HepG2 (cell line): Measurements from ENCODE around the gene BCAR3. TPM values are rescaled to one million over a fixed set of nuclear protein-coding genes. Genes with fewer than 3 reads are reported as not detected.

ENCODE experiments used
- ATAC-seq: fragments of 200-7000 bp; cut with Tn5 transposase; 3 replicates; pipeline ENCODE4 v1.9.1; 2020; ENCODE audit warnings: mild to moderate bottlenecking, moderate library complexity
- BruUV-seq: library from RNA; stranded (reverse); fragments of 400-500 nt; replicated peaks from 2 replicates; lab custom pipeline; 2021; lab: Mats Ljungman, UMichigan
- CTCF ChIA-PET: fragments of 300-600 bp; formaldehyde crosslinking; extraction: SDS; loops from one replicate; lab custom pipeline; 2021; ENCODE audit warnings: low total read pairs, inconsistent platforms, low intra/inter-chr PET ratio; lab: Yijun Ruan, JAX
- POLR2A ChIA-PET: fragments of 350-600 bp; sonication (Branson Sonifier 250); formaldehyde crosslinking; loops from one replicate; lab custom pipeline; 2020; ENCODE audit warnings: antibody characterized with exemption, inconsistent platforms; lab: Yijun Ruan, JAX
- DNase-seq: peaks from one replicate; pipeline ENCODE4 v3.0.0-alpha.2; 2015; ENCODE audit warnings: low spot score
- FAIRE-seq: peaks from 3 replicates; lab custom pipeline; 2011; peaks lifted over from hg19 to GRCh38; lab: Jason Lieb, UNC
- H2AFZ ChIP-seq: one replicate; pipeline ENCODE4 v1.6.1; 2011; ENCODE audit warnings: low read length, inconsistent platforms
- H3K27ac ChIP-seq: fragments of 300-600 bp; 3 replicates; pipeline ENCODE4 v1.8.0; 2011; ENCODE audit warnings: mixed run types, mild to moderate bottlenecking, mixed read lengths, low read length, inconsistent platforms; ENCODE audit not compliant: insufficient read depth; ENCODE audit errors: extremely low read length
- H3K27me3 ChIP-seq, 2 experiments: fragments of 200-600 bp in 1 of 2; 2 replicates in 1 of 2; 3 replicates in 1 of 2; pipeline versions ENCODE4 v1.6.0 to v1.8.0; 2011; ENCODE audit warnings: low read length in 2 of 2, mild to moderate bottlenecking in 2 of 2, moderate library complexity in 2 of 2, inconsistent platforms in 1 of 2; ENCODE audit not compliant: insufficient read depth in 2 of 2, control insufficient read depth in 1 of 2
- H3K36me3 ChIP-seq, 2 experiments: fragments of 200-600 bp in 1 of 2; replicated peaks in 1 of 2; 2 replicates in 1 of 2; 3 replicates in 1 of 2; pipeline versions ENCODE4 v1.5.1 to v1.8.0; 2011; ENCODE audit warnings: low read length in 2 of 2, inconsistent platforms in 1 of 2; ENCODE audit not compliant: insufficient read depth in 2 of 2, control insufficient read depth in 1 of 2
- H3K4me1 ChIP-seq: 2 replicates; pipeline ENCODE4 v1.5.1; 2012; ENCODE audit warnings: low read length, inconsistent platforms; ENCODE audit not compliant: insufficient read depth
- H3K4me2 ChIP-seq: 2 replicates; pipeline ENCODE4 v1.6.0; 2011; ENCODE audit warnings: low read depth, low read length, inconsistent platforms
- H3K4me3 ChIP-seq, 3 experiments: fragments of 200-600 bp in 1 of 3; sonication (generic), shearing (Covaris generic) in 1 of 3; replicated peaks in 1 of 3; 2 replicates each; pipeline ENCODE4 v1.5.1; 2011 to 2016; ENCODE audit warnings: low read length in 3 of 3, inconsistent platforms in 2 of 3, low read depth in 2 of 3, mild to moderate bottlenecking in 2 of 3, control low read depth in 1 of 3, mixed read lengths in 1 of 3; ENCODE audit not compliant: insufficient read depth in 1 of 3
- H3K79me2 ChIP-seq: one replicate; pipeline ENCODE4 v1.6.1; 2011; ENCODE audit warnings: low read length, inconsistent platforms; ENCODE audit not compliant: insufficient read depth
- H3K9ac ChIP-seq: 2 replicates; pipeline ENCODE4 v1.6.0; 2011; ENCODE audit warnings: mild to moderate bottlenecking, low read depth, low read length, inconsistent platforms; ENCODE audit not compliant: insufficient read depth
- H3K9me3 ChIP-seq: 2 replicates; pipeline ENCODE4 v1.5.1; 2012; ENCODE audit warnings: mild to moderate bottlenecking, low read length
- H4K20me1 ChIP-seq: 2 replicates; pipeline ENCODE4 v1.6.0; 2011; ENCODE audit warnings: inconsistent platforms, mild to moderate bottlenecking, low read length, moderate library complexity; ENCODE audit not compliant: insufficient read depth
- HES4 ChIP-seq: sonication (generic); formaldehyde crosslinking; IDR thresholded peaks from 2 replicates; pipeline ENCODE4 v1.9.0; 2021; ENCODE audit warnings: mild to moderate bottlenecking, missing genetic modification reagents, borderline replicate concordance
- JUN ChIP-seq: sonication (generic); formaldehyde crosslinking; IDR thresholded peaks from 2 replicates; pipeline ENCODE4 v1.4.0; 2020; ENCODE audit warnings: mild to moderate bottlenecking, missing genetic modification reagents
- MTA1 ChIP-seq: sonication (generic); formaldehyde crosslinking; IDR thresholded peaks from 2 replicates; pipeline ENCODE4 v1.4.0; 2020; ENCODE audit warnings: missing genetic modification reagents, mild to moderate bottlenecking, borderline replicate concordance
- SMYD3 ChIP-seq: sonication (generic); formaldehyde crosslinking; IDR thresholded peaks from 2 replicates; pipeline ENCODE4 v1.8.1; 2023; ENCODE audit warnings: mild to moderate bottlenecking, missing genetic modification reagents
- SNAPC2 ChIP-seq: sonication (generic); formaldehyde crosslinking; IDR thresholded peaks from 2 replicates; pipeline ENCODE4 v1.8.1; 2022; ENCODE audit warnings: mild to moderate bottlenecking, missing genetic modification reagents
- SRY ChIP-seq: sonication (generic); formaldehyde crosslinking; IDR thresholded peaks from 2 replicates; pipeline ENCODE4 v1.8.0; 2022; ENCODE audit warnings: mild to moderate bottlenecking, missing genetic modification reagents
- ZNF256 ChIP-seq: sonication (generic); formaldehyde crosslinking; conservative IDR thresholded peaks from 2 replicates; pipeline ENCODE4 v1.4.0; 2020; ENCODE audit warnings: missing genetic modification reagents
- ZNF547 ChIP-seq: sonication (generic); formaldehyde crosslinking; IDR thresholded peaks from 2 replicates; pipeline ENCODE4 v1.5.1; 2020; ENCODE audit warnings: mild to moderate bottlenecking, missing genetic modification reagents
- ZNF7 ChIP-seq: IDR thresholded peaks from 2 replicates; pipeline ENCODE4 v1.6.1; 2016; ENCODE audit warnings: missing biosample characterization, missing genetic modification reagents
- ZNF704 ChIP-seq: sonication (generic); formaldehyde crosslinking; IDR thresholded peaks from 2 replicates; pipeline ENCODE4 v1.8.1; 2023; ENCODE audit warnings: mild to moderate bottlenecking, inconsistent platforms, moderate library complexity, missing genetic modification reagents, borderline replicate concordance
- ZNF772 ChIP-seq: sonication (generic); formaldehyde crosslinking; IDR thresholded peaks from 2 replicates; pipeline ENCODE4 v1.5.0; 2020; ENCODE audit warnings: mild to moderate bottlenecking, missing genetic modification reagents
- WGBS: methylation state at CpG from one replicate; pipeline ENCODE4 v1.1.6; 2017; ENCODE audit warnings: low lambda C conversion rate; 5-methylcytosine and 5-hydroxymethylcytosine counted together
- in situ Hi-C: cut with HindIII; loops from 2 replicates; pipeline ENCODE4 v1.10.0; 2017; ENCODE audit warnings: low pct_unique_long_range_greater_than_20kb; ENCODE audit not compliant: extremely low pct_ligation_motif_present
- intact Hi-C: fragments of 100-400 bp; cut with micrococcal nuclease; formaldehyde crosslinking; loops from one replicate; pipeline ENCODE4 v1.10.0; 2022; ENCODE audit not compliant: unreplicated experiment
- polyA plus RNA-seq, 8 experiments: library from polyadenylated mRNA; depleted of rRNA in 3 of 8; stranded (reverse) in 7 of 8; unstranded in 1 of 8; fragments of >200 nt; fragmentation: Illumina TruSeq in 4 of 8; extraction: Trizol in 4 of 8; gene quantifications; 2 replicates each; pipeline versions ENCODE4 v1.2.1 to v1.2.3, GENCODE V29; 2011 to 2016; ENCODE audit warnings: low read depth in 4 of 8, missing spikeins in 1 of 8, mixed read lengths in 1 of 8; ENCODE audit not compliant: insufficient read depth in 1 of 8
- total RNA-seq, 5 experiments: library from RNA; depleted of rRNA; stranded (reverse); fragments of >200 nt; fragmentation: Illumina TruSeq; extraction: Trizol; gene quantifications; 2 replicates each; pipeline ENCODE4 v1.2.3, GENCODE V29; 2016; ENCODE audit warnings: low read depth in 1 of 5
- TF ChIP-seq, protein P1 (sequence below): sonication (generic); formaldehyde crosslinking; IDR thresholded peaks from 2 replicates; pipeline ENCODE4 v1.5.1; 2020; ENCODE audit warnings: mild to moderate bottlenecking, missing genetic modification reagents, borderline replicate concordance
- TF ChIP-seq, protein P2 (sequence below): sonication (generic); formaldehyde crosslinking; IDR thresholded peaks from 2 replicates; pipeline ENCODE4 v1.8.1; 2023; ENCODE audit warnings: mild to moderate bottlenecking, moderate library complexity, missing genetic modification reagents

The BCAR3 gene
- total and polyA plus RNA-seq, 2 of the 13 experiments (the other 11 are each of a cell fraction or from before 2014, with no cell fraction given): 3.6 to 4.8 TPM

- H3K4me1 ChIP-seq: peaks cover 16% of the 10 kb centered on the region
- in situ Hi-C loops (no loop called here), intact Hi-C loops (no loop called here)
- ChIA-PET POLR2A (no interaction called here), CTCF (no interaction called here)
- H3K27me3 ChIP-seq: peaks cover 2 to 3% of the 10 kb centered on the region in 2 experiments; a peak in 3 of 5 replicates
- no peak for ATAC-seq
- FAIRE-seq: no peak
- H3K4me3 ChIP-seq: no peak overlapping the region
- no peak overlapping the region for H3K4me2 ChIP-seq
- no peak overlapping the region for H3K27ac ChIP-seq
- no TSS peak for BruUV-seq
- H4K20me1 ChIP-seq: no peaks in the 10 kb centered on the region
- no peak for TF ChIP-seq SNAPC2 (CRISPR knock-in tag)
- TF ChIP-seq ZNF772: no peak
- TF ChIP-seq ZNF7 (CRISPR knock-in tag): no peak
- TF ChIP-seq HES4 (CRISPR knock-in tag): no peak
- no peak for TF ChIP-seq SMYD3 (CRISPR knock-in tag)
- no peak for TF ChIP-seq ZNF256 (CRISPR knock-in tag)
- TF ChIP-seq ZNF547 (CRISPR knock-in tag): no peak
- no peak for TF ChIP-seq SRY (CRISPR knock-in tag)
- no peak for TF ChIP-seq ZNF704 (CRISPR knock-in tag)
- no peak for TF ChIP-seq JUN (CRISPR knock-in tag)
- TF ChIP-seq, protein P1, sequence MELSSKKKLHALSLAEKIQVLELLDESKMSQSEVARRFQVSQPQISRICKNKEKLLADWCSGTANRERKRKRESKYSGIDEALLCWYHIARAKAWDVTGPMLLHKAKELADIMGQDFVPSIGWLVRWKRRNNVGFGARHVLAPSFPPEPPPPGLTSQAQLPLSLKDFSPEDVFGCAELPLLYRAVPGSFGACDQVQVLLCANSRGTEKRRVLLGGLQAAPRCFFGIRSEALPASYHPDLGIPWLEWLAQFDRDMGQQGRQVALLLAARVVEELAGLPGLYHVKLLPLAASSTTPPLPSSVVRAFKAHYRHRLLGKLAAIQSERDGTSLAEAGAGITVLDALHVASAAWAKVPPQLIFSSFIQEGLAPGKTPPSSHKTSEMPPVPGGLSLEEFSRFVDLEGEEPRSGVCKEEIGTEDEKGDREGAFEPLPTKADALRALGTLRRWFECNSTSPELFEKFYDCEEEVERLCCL (CRISPR knock-in tag): no peak
- no peak for TF ChIP-seq MTA1
- TF ChIP-seq, protein P2, sequence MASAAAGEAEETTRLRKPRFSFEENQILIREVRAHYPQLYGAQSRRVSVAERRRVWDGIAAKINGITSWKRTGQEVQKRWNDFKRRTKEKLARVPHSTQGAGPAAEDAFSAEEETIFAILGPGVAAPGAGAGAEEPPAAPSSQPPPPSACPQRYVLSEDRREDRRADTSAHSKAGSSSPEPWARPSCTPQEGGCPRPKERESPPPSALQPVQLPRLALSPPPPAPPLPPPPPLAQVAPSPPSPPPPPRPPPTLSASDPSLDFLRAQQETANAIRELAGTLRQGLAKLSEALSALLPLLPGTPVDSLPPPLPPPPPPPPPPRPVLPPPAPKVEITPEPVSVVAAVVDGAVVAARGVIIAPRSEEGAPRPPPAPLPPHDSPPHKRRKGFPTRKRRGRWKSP (CRISPR knock-in tag): no peak
- H3K36me3 ChIP-seq: no peaks in the 10 kb centered on the region
- WGBS: 65% methylated on average over 5 of the region's 5 CpGs
- no peaks in the 10 kb centered on the region for H3K79me2 ChIP-seq
- no peak overlapping the region for H3K9ac ChIP-seq
- DNase-seq: no peak
- no peaks in the 10 kb centered on the region for H3K9me3 ChIP-seq
- H2AFZ ChIP-seq: no peak overlapping the region
These were observed 17.4 kb upstream of the BCAR3 start for GRCh38 chr1:93699049-93699384.
